OCI-LY1 (cell line): ENCODE measurements around the gene COL23A1.

Experiments
- CTCF ChIP-seq: fragments of 200-600 bp; sonication (generic), shearing (Covaris generic); IDR thresholded peaks from 2 replicates; pipeline ENCODE4 v1.5.1; 2017; ENCODE audit warnings: mild to moderate bottlenecking, antibody characterized with exemption, low read length, moderate library complexity, mixed read lengths
- EZH2 ChIP-seq: fragments of 200-600 bp; sonication (generic), shearing (Covaris generic); IDR thresholded peaks from 2 replicates; pipeline ENCODE4 v1.8.0; 2017; ENCODE audit warnings: borderline replicate concordance, mixed run types, mild to moderate bottlenecking, antibody characterized with exemption, low read length, moderate library complexity, mixed read lengths

- no peak for TF ChIP-seq CTCF
- no peak for TF ChIP-seq EZH2
Observed at GRCh38 chr5:178368274-178368673, 221.9 kb downstream of the COL23A1 start.
